Brain pericyte (primary cell): ENCODE measurements around the gene WFDC6.
"Not testable (repeated sequence)": the region's sequence is repeated elsewhere in the genome, so short reads cannot be mapped to it uniquely, and the experiment has no call there.

Source experiments
- DNase-seq: peaks from one replicate; pipeline ENCODE4 v3.0.0-alpha.2; 2012; ENCODE audit warnings: low read depth, low spot score

Gene WFDC6

GRCh38 chr20:45539382-45539781, at the start of gene WFDC6:
Gene WFDC6 (minus strand): TSS chr20:45539482. CDS start chr20:45539407, 75 bp downstream.
- DNase-seq = no peak

- DNase-seq = no peak
Measured at GRCh38 chr20:45588800-45589199, 49.5 kb upstream of the WFDC6 start.

- not testable (repeated sequence) for DNase-seq
Measured at GRCh38 chr20:45585986-45586385, 46.7 kb upstream of the WFDC6 start.

GRCh38 chr20:45584294-45584693, 45.0 kb upstream of the WFDC6 start:
- not testable (repeated sequence) for DNase-seq

GRCh38 chr20:45583502-45583901, 44.2 kb upstream of the WFDC6 start:
- DNase-seq = no peak

- no peak for DNase-seq
Measured at GRCh38 chr20:45581702-45582101, 42.4 kb upstream of the WFDC6 start.

GRCh38 chr20:45579184-45579583, 39.9 kb upstream of the WFDC6 start, which contains the start of gene WFDC8:
Gene WFDC8 (minus strand): TSS chr20:45579284. CDS start chr20:45579247, 37 bp downstream.
- no peak for DNase-seq

GRCh38 chr20:45578231-45578630, 38.9 kb upstream of the WFDC6 start:
- DNase-seq = no peak

GRCh38 chr20:45576995-45577394, 37.7 kb upstream of the WFDC6 start:
- no peak for DNase-seq

- DNase-seq = no peak
Measured at GRCh38 chr20:45575931-45576330, 36.6 kb upstream of the WFDC6 start.

GRCh38 chr20:45569650-45570049, 30.4 kb upstream of the WFDC6 start:
- DNase-seq = not testable (repeated sequence)

GRCh38 chr20:45564760-45565276, 25.5 kb upstream of the WFDC6 start:
- no peak for DNase-seq

GRCh38 chr20:45555198-45555597, 15.9 kb upstream of the WFDC6 start:
- DNase-seq = no peak

- DNase-seq = no peak
Measured at GRCh38 chr20:45552456-45552855, 13.2 kb upstream of the WFDC6 start.

- DNase-seq = no peak
Measured at GRCh38 chr20:45550765-45551164, 11.5 kb upstream of the WFDC6 start.

- DNase-seq = no peak
Measured at GRCh38 chr20:45548410-45548809, 9.1 kb upstream of the WFDC6 start.

GRCh38 chr20:45547206-45547770, 8.0 kb upstream of the WFDC6 start, which contains the start of gene EPPIN:
Gene EPPIN (minus strand): TSS chr20:45547401. CDS start chr20:45547357, 44 bp downstream.
- no peak for DNase-seq

GRCh38 chr20:45545754-45546453, 6.6 kb upstream of the WFDC6 start:
- no peak for DNase-seq

- no peak for DNase-seq
Measured at GRCh38 chr20:45545351-45545750, 6.1 kb upstream of the WFDC6 start.

GRCh38 chr20:45538209-45538799, 978 bp downstream of the WFDC6 start:
- no peak for DNase-seq

GRCh38 chr20:45527294-45527693, 12.0 kb downstream of the WFDC6 start:
- no peak for DNase-seq

- DNase-seq = no peak
Measured at GRCh38 chr20:45523821-45524220, 15.5 kb downstream of the WFDC6 start.

GRCh38 chr20:45518282-45518681, 21.0 kb downstream of the WFDC6 start:
- no peak for DNase-seq
